Activated CD4-positive, alpha-beta memory T cell treated with anti-CD3 and anti-CD28 coated beads, Interleukin-2, amount 10 ng/mL, durations not matched to agents 7 days and 5 days (primary cell): Measurements from ENCODE around the gene SCNN1B. TPM values are rescaled to one million over a fixed set of nuclear protein-coding genes. Genes with fewer than 3 reads are reported as not detected.

ENCODE experiments used
- CTCF ChIA-PET: fragments of 350-600 bp; sonication (Branson Sonifier 250); formaldehyde crosslinking; loops from one replicate; lab custom pipeline; 2021; ENCODE audit warnings: antibody characterized with exemption, inconsistent platforms; lab: Charles Lee
- POLR2A ChIA-PET: fragments of 350-600 bp; sonication (Branson Sonifier 250); formaldehyde crosslinking; loops from one replicate; lab custom pipeline; 2021; ENCODE audit warnings: antibody characterized with exemption; lab: Charles Lee
- DNase-seq: peaks from one replicate; pipeline ENCODE4 v3.0.0-alpha.2; 2020
- H3K27ac Mint-ChIP-seq: one replicate; pipeline ENCODE4 v1.8.0; 2021; ENCODE audit warnings: mild to moderate bottlenecking, mixed read lengths
- H3K27me3 Mint-ChIP-seq: one replicate; pipeline ENCODE4 v1.8.0; 2021; ENCODE audit warnings: mixed read lengths
- H3K36me3 Mint-ChIP-seq: one replicate; pipeline ENCODE4 v1.8.0; 2021; ENCODE audit warnings: low read depth, mixed read lengths
- H3K4me1 Mint-ChIP-seq: one replicate; pipeline ENCODE4 v1.8.0; 2021; ENCODE audit warnings: mixed read lengths
- H3K4me3 Mint-ChIP-seq: one replicate; pipeline ENCODE4 v1.8.0; 2021; ENCODE audit warnings: mild to moderate bottlenecking, mixed read lengths
- H3K9me3 Mint-ChIP-seq: one replicate; pipeline ENCODE4 v1.8.0; 2021; ENCODE audit warnings: mixed read lengths
- total RNA-seq, 2 experiments: library from RNA; stranded (reverse); gene quantifications; one replicate each; pipeline ENCODE4 v1.2.3, GENCODE V29; 2021

Gene SCNN1B
- total RNA-seq, 2 experiments from 2014 or later = not detected

DNA sequence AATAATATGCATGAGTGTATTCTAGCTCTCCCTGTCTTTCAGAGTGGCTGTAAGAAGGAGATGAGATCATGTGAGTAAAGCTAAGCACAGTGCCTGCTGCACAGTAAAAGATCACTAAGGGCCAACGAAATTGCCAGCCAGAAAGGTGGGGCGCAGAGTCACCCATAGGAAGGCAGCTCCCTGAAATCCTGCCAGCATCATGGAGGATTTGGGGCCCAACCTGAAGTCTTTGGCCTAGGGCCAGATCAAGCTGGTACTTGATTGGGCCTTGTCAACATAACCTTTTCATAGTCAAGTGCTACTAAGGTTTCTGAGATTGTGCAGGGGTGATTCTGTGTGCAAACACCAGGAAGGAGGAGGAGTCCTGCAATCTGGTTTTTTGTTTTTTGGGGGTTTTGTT is 16.5 kb downstream of the SCNN1B start:
- ChIA-PET CTCF (no interaction called here), POLR2A (no interaction called here)
- no peaks in the 10 kb centered on the region for H3K27me3 Mint-ChIP-seq

GRCh38 chr16:23319861-23320615 is 17.9 kb downstream of the SCNN1B start:
- Mint-ChIP-seq H3K4me1 (no peaks in the 10 kb centered on the region), H3K4me3 (no peak overlapping the region), H3K36me3 (no peaks in the 10 kb centered on the region), H3K27me3 (no peaks in the 10 kb centered on the region), H3K9me3 (no peaks in the 10 kb centered on the region), H3K27ac (no peak overlapping the region)
- DNase-seq = no peak
- POLR2A ChIA-PET = no interaction called here
- CTCF ChIA-PET = no interaction called here

More for the DNA sequence above, 16.5 kb downstream of the SCNN1B start:
- Mint-ChIP-seq H3K36me3 (no peaks in the 10 kb centered on the region), H3K4me1 (no peaks in the 10 kb centered on the region), H3K27ac (no peak overlapping the region), H3K4me3 (no peak overlapping the region), H3K9me3 (no peaks in the 10 kb centered on the region)
- DNase-seq = no peak

- DNase-seq = no peak
- no peaks in the 10 kb centered on the region for H3K9me3 Mint-ChIP-seq
- CTCF ChIA-PET = no interaction called here
- H3K27ac Mint-ChIP-seq = no peak overlapping the region
- H3K4me3 Mint-ChIP-seq = no peak overlapping the region
- H3K36me3 Mint-ChIP-seq = no peaks in the 10 kb centered on the region
- peaks cover 2% of the 10 kb centered on the region for H3K27me3 Mint-ChIP-seq
- POLR2A ChIA-PET = no interaction called here
- no peaks in the 10 kb centered on the region for H3K4me1 Mint-ChIP-seq
Measured at GRCh38 chr16:23320693-23321092, 18.6 kb downstream of the SCNN1B start.

- Mint-ChIP-seq H3K4me3 (no peak overlapping the region), H3K4me1 (no peaks in the 10 kb centered on the region), H3K27me3 (peaks cover 2% of the 10 kb centered on the region), H3K9me3 (no peaks in the 10 kb centered on the region), H3K27ac (no peak overlapping the region), H3K36me3 (no peaks in the 10 kb centered on the region)
- CTCF ChIA-PET = no interaction called here
- POLR2A ChIA-PET = no interaction called here
- DNase-seq = no peak
Measured at GRCh38 chr16:23321206-23321875, 19.2 kb downstream of the SCNN1B start.

DNA sequence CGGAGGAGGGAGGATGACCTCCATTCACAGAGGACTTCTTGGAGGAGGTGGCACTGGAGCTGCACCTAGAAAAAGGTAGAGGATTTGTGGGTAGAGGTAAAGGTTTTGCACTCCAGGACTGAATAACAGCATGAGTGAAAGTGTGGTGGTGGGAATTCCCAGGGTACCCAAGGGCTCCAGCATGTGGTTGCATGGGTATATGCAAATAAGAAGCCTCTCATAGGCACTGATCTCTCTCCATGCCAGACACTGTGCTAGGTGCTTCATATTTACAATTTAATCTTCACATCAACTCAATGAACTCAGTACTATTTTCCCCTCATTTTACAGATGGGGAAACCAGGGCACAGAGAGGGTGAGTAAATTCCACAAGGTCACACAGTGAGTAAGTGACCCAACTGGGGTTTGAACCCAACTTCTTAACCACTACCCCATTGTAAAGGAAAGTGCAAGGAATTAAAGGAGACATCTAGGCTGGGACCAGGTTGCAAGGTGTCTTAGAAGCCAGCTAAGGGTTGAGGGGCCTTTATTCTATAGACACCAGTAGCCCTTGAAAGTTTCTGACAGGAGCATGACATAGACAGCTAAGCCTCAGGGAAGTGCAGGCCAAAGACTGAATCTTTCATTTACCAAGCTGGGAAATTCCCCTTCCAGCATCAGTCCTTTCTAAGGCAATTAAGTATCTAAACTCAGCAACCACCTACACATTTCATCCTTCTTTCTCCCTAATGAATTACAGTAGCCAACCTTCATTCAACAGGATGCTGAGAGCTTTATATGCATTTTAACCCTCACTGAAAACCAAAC is 21.3 kb downstream of the SCNN1B start:
- H3K4me1 Mint-ChIP-seq = no peaks in the 10 kb centered on the region
- no peaks in the 10 kb centered on the region for H3K9me3 Mint-ChIP-seq
- DNase-seq = no peak
- H3K27ac Mint-ChIP-seq = no peak overlapping the region
- CTCF ChIA-PET = interaction anchor here (0.7 kb wide), 1 partner anchor 14 kb away, joined by 3 read pairs; no protein-coding TSS in a partner anchor
- H3K4me3 Mint-ChIP-seq = no peak overlapping the region
- H3K27me3 Mint-ChIP-seq = peaks cover 4% of the 10 kb centered on the region
- H3K36me3 Mint-ChIP-seq = no peaks in the 10 kb centered on the region
- POLR2A ChIA-PET = no interaction called here

- H3K9me3 Mint-ChIP-seq = no peaks in the 10 kb centered on the region
- H3K4me3 Mint-ChIP-seq = no peak overlapping the region
- H3K4me1 Mint-ChIP-seq = no peaks in the 10 kb centered on the region
- POLR2A ChIA-PET = no interaction called here
- peaks cover 4% of the 10 kb centered on the region for H3K27me3 Mint-ChIP-seq
- no peak overlapping the region for H3K27ac Mint-ChIP-seq
- no peak for DNase-seq
- no peaks in the 10 kb centered on the region for H3K36me3 Mint-ChIP-seq
- CTCF ChIA-PET = no interaction called here
Measured at GRCh38 chr16:23324727-23325126, 22.6 kb downstream of the SCNN1B start.

GRCh38 chr16:23327836-23328235 is 25.7 kb downstream of the SCNN1B start:
- no peaks in the 10 kb centered on the region for H3K4me1 Mint-ChIP-seq

GRCh38 chr16:23330161-23330560 is 28.1 kb downstream of the SCNN1B start:
- no peak for DNase-seq
- ChIA-PET CTCF (no interaction called here), POLR2A (no interaction called here)
- peaks cover 4% of the 10 kb centered on the region for H3K27me3 Mint-ChIP-seq
- H3K36me3 Mint-ChIP-seq = no peaks in the 10 kb centered on the region
- no peaks in the 10 kb centered on the region for H3K9me3 Mint-ChIP-seq
- H3K4me1 Mint-ChIP-seq = no peaks in the 10 kb centered on the region
- H3K27ac Mint-ChIP-seq = no peak overlapping the region
- no peak overlapping the region for H3K4me3 Mint-ChIP-seq

More at GRCh38 chr16:23327836-23328235, 25.7 kb downstream of the SCNN1B start:
- no peak for DNase-seq
- H3K27ac Mint-ChIP-seq = no peak overlapping the region
- peaks cover 4% of the 10 kb centered on the region for H3K27me3 Mint-ChIP-seq
- H3K9me3 Mint-ChIP-seq = no peaks in the 10 kb centered on the region
- no peaks in the 10 kb centered on the region for H3K36me3 Mint-ChIP-seq
- H3K4me3 Mint-ChIP-seq = no peak overlapping the region
- ChIA-PET POLR2A (no interaction called here), CTCF (no interaction called here)

- Mint-ChIP-seq H3K9me3 (no peaks in the 10 kb centered on the region), H3K36me3 (no peaks in the 10 kb centered on the region), H3K4me1 (peaks cover 1% of the 10 kb centered on the region), H3K4me3 (no peak overlapping the region), H3K27ac (no peak overlapping the region), H3K27me3 (peaks cover 3% of the 10 kb centered on the region)
- ChIA-PET POLR2A (no interaction called here), CTCF (no interaction called here)
- no peak for DNase-seq
Measured at GRCh38 chr16:23330583-23331249, 28.6 kb downstream of the SCNN1B start.

DNA sequence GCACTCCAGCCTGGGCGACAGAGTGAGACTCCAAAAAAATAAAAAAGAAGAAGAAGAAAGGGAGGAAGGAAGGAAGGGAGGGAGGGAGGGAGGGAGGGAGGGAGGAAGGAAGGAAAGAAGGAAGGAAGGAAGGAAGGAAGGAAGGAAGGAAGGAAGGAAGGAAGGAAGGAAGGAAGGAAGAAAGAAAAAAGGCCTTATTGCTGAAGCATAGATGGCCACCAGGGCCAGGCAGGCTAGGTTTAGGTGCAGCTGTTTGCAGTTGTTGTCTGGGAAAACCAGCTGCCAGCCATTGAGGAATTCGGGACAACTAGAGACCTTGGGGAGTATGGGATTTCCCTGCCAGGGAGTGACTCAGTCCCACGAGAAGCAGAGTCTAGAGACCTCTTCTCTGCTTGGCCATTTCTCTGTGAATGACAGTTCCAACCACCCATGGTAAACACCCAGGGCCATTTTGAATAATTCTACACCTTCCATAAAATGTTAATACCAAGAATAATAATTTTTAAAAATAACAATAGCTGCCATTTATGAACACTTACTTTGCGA is 31.0 kb downstream of the SCNN1B start:
- Mint-ChIP-seq H3K4me3 (no peak overlapping the region), H3K36me3 (no peaks in the 10 kb centered on the region), H3K9me3 (no peaks in the 10 kb centered on the region), H3K4me1 (peaks cover 5% of the 10 kb centered on the region), H3K27me3 (peaks cover 4% of the 10 kb centered on the region), H3K27ac (no peak overlapping the region)
- ChIA-PET CTCF (no interaction called here), POLR2A (no interaction called here)
- DNase-seq = no peak

GRCh38 chr16:23333831-23334456 is 31.8 kb downstream of the SCNN1B start:
- Mint-ChIP-seq H3K4me3 (no peak overlapping the region), H3K27me3 (peaks cover 4% of the 10 kb centered on the region), H3K4me1 (peaks cover 5% of the 10 kb centered on the region), H3K27ac (no peak overlapping the region), H3K9me3 (no peaks in the 10 kb centered on the region), H3K36me3 (no peaks in the 10 kb centered on the region)
- ChIA-PET CTCF (no interaction called here), POLR2A (no interaction called here)
- no peak for DNase-seq

DNA sequence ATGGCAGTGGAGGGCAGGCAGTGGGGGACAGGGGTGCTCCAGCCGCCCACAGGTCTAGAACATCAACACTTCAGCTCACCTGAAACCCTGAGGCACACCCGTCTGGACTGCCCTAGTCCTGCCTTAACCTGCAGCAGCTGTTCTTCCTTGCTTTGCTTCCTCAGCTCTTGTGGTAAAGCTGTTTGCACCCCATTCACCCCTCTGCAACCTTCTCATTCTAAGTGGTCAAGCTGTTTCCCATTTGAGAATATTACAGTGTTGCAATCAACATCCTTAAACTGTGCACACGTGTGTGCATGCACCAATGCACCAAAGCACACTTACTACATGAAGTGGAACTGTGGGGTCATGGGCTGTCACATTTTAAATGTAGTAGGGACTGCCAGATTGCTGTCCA is 32.4 kb downstream of the SCNN1B start:
- Mint-ChIP-seq H3K4me1 (peaks cover 5% of the 10 kb centered on the region), H3K9me3 (no peaks in the 10 kb centered on the region), H3K27me3 (peaks cover 4% of the 10 kb centered on the region), H3K36me3 (no peaks in the 10 kb centered on the region), H3K27ac (no peak overlapping the region), H3K4me3 (no peak overlapping the region)
- CTCF ChIA-PET = no interaction called here
- POLR2A ChIA-PET = no interaction called here
- DNase-seq = no peak
